Activated T-helper 9 cell treated with anti-CD3 and anti-CD28 coated beads, Interleukin-2, amount 50 U/mL, for 16 hours (primary cell): ENCODE measurements around the gene DRC7.
A peak's percentile ranks its signal among the peaks of the same experiment; 100 is the strongest.
"Not testable (repeated sequence)": the region's sequence is repeated elsewhere in the genome, so short reads cannot be mapped to it uniquely, and the experiment has no call there.

ENCODE experiments used
- DNase-seq: peaks from one replicate; pipeline ENCODE4 v3.0.0-alpha.2; 2020; ENCODE audit warnings: low read depth

The DRC7 gene

DNA sequence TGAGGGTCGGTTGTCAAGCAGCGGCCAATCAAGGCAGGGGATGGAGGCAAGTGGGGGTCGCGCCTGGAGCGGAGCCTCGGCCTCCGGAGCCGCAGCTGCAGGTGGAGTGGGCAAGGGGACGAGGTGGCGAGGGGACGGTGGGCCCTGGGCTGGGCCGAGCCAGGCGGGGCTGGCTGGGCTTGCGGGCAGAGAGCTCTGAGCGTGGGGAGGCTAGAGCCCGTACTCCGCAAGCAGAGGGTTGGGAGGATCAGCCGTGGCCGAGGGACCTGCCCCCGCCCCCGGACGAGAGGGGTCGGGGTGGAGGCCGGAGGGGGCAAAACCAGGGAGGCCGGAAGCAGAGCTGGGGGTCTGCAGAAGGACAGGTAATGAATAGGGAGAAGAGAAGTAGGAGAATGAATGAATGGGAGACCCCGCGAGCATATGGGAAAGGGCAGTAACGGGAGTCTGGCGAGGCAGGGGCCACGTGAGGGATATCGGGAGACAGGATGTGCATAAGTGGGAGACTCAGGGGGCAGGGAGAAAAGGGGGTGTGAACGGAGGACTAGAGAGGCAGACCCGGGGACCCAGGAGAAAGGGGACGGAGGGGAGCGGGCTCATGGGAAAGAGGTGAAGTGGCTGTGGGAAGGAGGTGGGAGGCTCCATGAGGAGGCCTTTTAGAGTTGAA lies 41.3 kb downstream of the DRC7 start, which contains the start of gene KATNB1:
TSS of gene KATNB1 (plus strand) at position 16 of the 664 bp plus-strand sequence. CDS start 1,474 bp downstream, outside the sequence.
- no peak for DNase-seq

DNA sequence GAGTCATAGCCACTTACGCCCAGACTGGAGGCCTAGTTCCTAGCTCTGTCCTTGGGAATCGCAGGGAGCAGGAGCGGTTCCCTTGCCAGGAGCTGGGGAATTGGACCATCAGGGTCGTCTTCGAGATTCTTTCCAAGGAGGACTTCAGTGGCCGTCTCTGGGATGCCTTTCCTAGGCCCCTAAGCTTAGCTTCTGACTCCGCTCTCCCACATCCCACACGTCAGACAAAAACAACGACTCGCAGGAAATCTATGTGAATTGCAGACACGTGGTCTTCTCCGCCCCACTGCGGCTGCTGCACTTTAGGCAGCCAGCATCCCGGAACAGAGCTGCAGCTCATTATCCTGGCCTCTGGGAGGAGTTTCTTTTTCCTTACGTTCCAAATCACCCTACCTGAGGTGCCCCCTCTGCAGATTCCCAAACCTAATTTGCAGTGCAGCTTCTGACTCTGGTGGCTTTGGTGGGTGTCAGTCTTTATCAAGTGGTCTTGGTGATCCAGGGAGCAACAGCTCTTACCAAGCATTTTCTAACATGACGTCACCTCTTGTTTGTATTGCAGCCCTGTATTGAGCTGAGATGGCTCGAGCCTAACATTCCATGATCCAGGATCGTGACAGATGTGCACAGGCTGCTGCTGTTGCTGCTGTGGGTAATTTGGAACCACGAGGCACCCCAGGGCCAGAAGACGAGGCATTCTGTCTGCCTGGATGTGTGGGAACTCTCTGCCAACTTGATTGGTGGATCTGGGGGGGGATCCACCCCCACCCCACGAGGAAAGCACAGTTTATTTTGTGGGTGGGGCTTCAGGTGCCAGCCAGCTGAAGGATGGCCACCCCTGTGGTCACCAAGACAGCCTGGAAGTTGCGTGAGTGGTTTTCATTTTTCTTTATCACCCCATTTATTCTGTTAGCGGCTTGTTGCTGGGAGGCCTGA lies 42.1 kb downstream of the DRC7 start:
- DNase-seq, result peak; percentile 25

DNA sequence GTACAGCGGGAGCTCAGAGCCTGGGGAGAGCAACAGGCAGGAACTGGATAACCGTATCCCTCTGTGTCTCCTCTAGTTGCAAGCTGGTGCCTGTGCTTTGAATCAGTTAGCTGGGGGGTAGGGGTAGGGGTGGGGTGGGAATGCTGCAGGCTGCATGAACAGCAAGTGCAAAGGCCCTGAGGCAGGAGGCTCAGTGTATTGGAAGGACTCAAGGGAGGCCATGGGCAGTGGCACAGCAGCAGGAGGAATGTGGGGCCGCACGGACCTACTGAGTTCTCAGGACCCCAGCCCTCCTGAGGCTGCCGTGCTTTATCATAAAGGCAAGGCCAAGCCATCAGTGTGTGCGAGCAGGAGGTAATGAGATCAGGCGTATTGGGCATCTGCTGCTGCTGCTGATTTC lies 44.2 kb downstream of the DRC7 start:
- DNase-seq, result no peak

DNA sequence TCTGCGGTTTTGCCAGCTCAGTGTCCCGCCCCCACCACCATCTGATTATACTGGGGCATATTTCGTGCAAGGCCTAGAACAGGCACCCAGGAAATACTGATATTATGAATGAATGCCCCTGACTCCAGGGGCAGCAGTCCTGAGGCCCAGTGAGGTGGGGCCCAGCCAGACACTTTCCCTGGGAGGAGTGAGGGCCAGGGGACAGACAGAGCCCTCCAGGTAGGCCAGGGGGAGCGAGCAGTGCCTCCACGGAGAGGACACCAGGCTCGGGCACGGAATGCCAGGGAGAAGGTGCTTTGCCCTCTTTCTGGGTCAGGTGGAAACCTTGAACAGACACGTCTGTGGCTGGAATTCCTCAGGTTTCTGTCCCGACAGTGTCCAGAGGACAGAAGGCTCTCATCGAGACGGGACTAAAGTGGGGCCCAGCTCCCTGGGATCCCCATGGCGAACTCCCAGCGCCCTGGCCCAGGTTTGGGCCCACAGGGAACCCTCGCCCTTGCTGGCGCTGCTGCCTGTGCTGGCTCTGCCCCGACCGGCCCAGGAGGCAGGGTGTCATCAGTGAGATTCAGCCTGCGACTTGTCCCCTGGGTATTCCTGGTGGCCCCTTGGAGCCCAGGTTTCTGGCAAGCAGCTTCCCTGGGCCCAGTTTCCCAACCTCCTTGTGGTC lies 45.3 kb downstream of the DRC7 start:
- no peak for DNase-seq

DNA sequence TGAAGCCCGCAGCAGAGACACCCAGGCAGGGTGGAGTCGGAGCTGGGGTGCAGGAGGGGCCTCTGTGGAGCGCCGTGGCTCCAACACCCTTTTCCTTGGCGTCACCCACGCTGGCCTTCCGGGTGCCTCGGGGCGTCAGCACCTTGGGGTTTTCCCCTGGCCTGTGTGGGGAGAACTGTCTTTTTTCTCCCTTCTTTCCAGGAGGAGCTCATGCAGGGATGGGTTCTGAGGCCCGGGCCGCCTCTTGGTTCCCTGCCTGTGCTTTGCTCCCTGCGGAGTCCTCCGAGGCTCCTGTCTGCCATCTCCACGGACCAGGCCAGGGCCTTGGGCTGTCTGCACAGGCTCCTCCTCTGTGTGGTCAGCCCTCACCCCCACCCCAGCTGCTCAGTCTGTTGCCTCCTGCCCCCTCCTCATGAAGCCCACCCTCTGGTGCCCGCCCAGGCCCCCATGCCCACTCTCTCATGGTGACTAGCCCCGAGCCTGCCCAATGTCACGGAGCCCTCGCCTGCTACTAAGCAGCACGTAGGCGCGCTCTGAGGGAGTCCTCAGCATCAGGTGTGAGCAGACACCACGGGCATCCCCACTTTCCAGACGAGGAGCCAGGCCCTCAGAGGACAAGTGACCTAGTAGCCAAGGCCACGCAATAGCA lies 45.9 kb downstream of the DRC7 start:
- no peak for DNase-seq

DNA sequence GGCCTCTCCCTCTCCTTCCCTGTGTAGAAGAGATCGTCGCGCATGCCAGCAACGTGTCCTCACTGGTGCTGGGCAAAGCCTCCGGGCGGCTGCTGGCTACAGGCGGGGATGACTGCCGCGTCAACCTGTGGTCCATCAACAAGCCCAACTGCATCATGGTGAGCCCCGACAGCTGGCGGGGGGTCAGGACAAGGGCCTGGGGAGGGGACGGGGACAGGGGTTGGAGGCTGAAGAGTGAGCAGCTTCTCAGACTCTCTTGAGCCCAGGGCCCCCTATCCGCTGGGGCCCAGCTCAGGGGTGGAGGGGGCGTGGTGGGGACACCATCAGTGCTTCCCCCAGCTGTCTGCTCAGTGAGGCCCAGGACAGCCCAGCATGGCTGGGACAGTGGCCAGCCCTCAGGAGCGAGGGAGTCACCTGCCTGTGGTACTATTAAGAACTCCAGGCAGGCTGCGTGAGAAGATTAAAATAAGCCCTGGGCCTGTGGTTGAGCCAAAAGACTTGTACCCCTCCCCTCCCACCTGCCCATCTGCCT lies 47.1 kb downstream of the DRC7 start:
- no peak for DNase-seq

DNA sequence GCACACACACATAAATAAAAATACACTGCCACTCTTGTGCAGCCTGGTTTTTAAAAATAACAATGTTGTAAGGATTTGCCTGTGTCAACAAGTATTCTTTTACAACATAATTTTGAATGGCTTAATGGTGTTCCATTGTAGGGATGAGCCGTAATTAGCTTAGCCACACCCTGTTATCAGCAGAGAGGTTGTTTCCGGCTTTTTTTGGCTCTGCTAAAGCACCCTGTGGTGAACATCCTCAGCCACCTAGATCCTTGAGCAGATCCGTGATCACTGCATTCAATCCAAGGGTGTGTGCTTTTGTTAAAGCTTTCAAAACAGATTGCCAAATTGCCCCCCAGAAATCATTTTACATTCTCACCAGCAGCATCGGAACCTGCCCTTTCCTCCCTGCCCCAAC lies 47.9 kb downstream of the DRC7 start:
- no peak for DNase-seq

DNA sequence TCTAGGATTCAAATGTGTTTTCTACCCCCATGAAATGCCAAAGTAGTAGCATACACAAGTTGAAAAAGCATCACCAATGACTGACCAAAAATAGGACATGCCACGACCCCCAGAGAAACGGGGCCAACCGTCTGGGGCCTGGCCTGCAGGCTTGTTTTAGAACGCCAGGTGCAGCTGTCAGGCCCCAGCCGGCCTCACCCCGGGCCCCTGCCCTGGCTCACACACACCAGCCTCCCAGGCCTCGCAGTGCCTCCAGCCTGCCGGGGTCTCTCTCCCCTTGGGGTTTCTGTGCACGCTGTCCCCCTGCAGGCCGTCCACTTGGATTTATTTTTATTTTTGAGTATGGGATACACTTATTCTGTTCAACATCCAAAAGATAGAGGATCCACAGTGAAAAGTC lies 48.9 kb downstream of the DRC7 start:
- no peak for DNase-seq

DNA sequence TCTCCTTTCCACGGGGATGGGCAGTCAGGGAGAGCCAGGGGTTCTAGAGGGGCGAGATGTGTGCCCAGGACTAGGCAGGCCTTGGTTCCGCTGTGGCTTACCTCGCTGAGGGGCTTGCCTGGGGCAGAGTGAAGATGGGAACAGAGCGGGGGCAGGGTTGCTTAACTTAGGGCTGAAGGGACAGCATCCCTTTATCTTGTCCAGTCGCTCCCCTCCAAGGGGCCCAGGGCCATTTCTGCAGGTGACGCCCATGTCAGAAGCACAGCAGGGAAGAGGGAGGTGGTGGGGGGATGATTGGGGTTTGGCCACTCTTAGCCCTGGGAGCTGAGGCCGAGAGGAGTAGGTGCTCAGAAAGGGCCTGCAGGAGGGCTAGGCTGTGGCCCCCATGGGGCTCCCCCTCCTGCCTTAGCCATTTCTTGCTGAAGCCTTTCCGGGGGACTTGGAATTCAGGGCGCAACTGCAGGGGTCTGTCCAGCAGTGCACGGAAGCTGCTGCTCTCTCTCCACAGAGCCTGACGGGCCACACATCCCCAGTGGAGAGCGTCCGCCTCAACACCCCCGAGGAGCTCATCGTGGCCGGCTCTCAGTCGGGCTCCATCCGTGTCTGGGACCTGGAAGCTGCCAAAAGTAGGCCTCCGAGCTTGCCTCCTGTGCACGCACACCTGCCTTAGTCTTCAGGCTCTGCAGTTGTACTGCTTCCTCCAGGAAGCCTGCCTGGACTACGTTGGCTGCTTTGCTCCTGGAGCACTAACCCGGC lies 49.5 kb downstream of the DRC7 start:
- no peak for DNase-seq

DNA sequence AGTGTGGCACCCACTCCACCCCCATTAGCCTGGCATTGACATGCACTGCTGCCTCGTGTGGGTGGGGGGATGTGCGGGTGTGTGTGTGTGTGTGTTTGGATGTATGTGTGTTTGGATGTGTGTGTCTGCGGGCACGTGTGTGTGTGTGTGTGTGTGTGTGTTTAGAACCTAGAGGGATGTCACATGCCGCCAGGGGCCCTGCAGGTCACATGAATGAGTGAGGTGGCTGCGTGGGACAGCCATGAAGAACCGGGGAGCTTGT lies 50.0 kb downstream of the DRC7 start:
- no peak for DNase-seq

DNA sequence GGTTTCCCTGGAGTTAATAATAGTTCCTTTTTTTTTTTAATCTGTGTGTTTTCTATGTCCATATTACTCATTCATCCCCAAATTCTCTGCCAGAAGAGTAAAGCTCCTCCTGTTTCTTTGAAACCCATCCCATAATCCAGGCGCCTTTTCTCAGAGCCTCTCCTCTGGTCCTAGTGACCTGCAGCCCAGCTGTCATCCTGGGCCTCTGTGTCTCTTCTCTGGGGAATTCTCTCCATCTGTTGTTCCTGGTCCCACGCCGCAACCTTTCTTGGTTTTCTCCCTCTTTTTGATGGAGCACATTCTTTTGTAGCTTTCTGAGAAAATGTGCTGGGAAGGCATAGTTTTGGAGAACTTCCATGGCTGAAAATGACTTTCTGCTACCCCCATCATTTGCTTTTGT lies 51.2 kb downstream of the DRC7 start:
- DNase-seq, result no peak

DNA sequence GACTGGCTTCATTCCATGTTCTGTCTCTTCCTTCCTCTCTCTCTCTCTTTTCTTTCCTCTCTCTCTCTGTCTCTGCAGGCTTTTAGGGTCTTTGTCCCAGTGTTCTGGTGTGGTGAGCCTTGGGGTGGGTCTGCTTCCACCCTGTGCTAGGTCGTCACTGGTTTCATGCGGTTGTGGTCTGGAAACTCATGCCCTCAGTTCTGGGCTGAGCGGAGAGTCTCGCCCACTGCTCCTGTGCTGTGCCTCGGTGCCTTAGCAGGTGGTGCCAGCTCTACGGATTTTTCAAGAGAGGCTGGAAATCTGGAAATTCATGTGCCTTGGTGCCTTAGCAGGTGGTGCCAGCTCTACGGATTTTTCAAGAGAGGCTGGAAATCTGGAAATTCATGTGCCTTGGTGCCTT lies 51.7 kb downstream of the DRC7 start:
- not testable (repeated sequence) for DNase-seq

DNA sequence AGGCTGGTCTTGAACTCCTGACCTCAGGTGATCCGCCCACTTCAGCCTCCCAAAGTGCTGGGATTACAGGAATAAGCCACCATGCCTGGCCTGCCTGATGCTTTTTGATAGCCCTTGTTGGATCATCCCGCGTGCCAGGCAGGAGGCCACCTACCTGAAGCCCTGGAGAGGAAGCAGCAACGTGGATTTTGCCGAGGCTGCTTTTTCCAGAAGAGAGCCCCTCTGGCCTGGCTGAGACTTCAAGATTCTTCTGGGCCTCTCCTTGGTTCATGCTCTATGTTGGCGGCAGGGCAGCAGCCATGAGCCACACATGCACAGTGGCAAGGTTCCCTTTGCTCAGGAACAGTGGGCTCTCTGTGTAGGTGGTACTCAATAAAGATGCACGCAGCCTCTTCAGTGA lies 52.5 kb downstream of the DRC7 start:
- no peak for DNase-seq

DNA sequence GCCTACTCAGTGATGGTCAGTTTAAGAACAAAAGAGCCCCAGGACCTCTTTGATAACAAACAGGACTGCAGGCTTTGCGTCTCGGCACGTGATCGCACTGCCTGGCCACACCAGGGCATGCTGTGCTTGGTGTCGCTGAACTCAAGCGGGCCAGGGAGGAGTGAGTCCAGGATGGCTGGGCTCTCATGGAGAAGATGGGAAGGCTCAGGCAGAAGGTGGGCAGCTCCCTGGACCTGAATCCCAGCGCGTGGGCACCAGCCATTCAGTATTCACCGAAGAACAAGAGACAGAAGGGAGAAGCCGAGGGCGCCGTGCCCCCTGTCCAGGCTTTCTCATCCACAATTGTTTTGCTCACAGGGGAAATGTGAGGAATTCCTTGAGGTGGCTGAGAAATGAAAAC lies 52.9 kb downstream of the DRC7 start:
- no peak for DNase-seq

DNA sequence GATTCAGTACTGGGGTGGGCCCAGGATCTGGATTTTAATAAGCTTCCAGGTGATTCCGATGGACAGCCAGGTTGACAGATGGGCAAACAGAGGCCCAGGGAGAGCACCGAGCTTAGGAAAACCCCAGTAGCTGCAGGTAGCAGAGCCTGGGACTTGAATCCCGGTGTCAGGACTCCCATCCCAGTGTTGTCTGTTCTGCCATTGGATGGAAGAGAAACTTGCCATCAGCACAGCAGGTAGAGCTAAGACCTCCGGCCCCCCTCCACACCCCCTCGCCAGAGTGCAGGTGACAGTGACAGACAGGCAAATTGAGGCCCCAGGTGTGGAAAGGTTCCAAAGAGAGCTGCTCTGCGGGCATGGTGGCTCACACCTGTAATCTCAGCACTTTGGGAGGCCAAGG lies 53.4 kb downstream of the DRC7 start:
- no peak for DNase-seq

DNA sequence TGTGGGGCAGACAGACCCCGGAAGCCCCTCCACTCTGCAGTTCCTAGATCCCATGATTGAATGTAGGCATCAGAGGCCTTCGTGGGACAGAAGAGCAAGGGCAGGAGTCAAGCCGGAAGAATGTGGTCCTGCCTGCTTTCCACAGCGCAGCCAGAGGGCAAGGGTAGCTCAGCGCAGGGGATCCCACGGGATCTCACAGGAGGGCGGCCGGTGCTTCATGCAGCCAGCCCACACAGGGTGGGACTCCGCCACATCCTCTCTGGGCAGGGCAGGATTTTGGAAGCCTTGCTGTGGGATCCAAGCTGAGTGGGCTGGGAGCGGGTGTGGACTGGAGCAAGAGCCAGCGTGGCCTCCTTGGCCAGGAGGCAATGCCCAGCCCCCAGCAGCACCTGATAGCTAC lies 54.0 kb downstream of the DRC7 start:
- DNase-seq, result no peak

DNA sequence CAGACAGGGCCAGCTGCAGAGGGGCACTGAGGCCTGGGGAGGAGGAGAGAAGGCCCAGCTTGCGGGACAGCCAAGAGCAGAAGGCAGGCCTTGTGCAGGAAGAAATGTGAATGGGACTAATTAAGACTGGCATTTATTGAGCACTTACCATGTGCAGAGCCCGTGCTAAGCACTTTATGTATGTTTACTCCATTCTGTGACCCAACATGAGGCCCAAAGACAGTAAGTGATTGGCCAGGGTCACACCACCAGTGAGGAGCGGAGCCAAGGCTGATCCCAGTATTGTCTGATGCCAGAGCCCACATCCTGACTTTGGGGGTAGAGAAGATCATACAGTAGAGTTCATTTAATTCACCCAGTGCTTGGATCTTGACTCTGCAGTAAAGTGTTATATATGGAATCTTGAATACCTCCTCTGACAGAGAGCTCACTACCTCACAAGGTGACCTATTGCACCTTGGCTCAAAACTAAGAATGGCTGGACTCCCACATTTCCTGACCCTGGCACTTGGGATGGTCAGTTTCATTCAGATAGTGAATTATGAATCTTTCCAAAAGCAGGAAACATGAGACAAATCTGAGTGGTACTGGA lies 54.6 kb downstream of the DRC7 start:
- DNase-seq, result no peak

DNA sequence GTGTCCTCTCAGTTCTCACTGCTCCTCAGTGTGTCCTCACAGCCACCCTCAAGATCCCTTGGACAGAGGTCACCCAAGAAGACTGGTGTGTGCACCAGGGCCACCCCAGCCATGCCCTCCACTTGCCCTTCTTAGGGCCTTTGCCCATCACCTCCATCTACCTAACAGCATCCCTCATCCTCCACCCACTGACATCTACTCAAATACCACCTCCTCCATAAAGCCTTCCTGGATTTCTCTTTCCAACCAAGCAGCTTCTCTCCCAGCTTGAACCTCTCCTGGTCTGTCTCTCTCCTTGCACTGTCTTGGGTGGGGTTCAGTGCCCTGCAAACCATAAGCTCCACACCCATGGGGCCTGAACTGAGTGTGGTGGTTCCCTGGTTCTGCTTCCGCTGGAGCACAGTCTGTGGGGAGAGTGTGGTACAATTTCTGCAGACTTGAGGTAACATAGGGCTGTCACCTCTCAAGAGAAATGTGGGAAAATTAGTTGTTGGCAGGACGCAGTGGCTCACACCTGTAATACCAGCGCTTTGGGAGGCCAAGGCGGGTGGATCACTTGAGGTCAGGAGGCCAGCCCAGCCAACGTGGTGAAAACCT lies 55.3 kb downstream of the DRC7 start:
- no peak for DNase-seq

DNA sequence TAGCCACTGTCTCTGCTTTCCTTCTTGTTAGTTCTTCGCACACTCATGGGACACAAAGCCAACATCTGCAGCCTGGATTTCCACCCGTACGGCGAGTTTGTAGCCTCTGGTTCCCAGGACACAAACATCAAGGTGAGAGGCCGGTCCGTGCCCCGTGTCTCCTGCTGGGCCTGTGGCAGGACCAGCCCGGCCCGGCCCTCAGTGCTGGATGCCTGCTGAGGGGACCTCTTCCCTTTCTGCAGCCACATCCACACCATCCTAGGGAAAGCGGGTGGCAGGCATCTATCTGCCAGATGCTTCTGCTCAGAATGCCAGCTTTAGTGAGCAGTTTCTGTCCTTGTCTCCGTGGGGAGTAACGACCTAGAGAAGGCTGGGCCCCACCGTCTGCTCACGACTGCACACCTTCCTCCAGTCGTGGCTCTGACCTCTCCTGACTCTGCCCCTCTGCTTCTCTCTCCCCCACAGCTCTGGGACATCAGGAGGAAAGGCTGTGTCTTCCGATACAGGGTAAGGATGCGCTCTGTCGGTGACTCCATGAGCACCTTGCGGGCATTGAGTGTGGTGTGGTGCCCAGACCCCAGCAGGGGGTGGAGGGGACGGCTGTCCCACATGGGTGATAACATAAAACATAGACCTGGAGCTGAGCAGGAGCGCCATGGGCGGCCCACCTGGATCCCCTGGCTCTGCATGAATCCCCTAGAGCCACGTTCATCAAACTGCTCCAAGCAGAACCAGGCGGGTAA lies 56.4 kb downstream of the DRC7 start:
- DNase-seq, result no peak

DNA sequence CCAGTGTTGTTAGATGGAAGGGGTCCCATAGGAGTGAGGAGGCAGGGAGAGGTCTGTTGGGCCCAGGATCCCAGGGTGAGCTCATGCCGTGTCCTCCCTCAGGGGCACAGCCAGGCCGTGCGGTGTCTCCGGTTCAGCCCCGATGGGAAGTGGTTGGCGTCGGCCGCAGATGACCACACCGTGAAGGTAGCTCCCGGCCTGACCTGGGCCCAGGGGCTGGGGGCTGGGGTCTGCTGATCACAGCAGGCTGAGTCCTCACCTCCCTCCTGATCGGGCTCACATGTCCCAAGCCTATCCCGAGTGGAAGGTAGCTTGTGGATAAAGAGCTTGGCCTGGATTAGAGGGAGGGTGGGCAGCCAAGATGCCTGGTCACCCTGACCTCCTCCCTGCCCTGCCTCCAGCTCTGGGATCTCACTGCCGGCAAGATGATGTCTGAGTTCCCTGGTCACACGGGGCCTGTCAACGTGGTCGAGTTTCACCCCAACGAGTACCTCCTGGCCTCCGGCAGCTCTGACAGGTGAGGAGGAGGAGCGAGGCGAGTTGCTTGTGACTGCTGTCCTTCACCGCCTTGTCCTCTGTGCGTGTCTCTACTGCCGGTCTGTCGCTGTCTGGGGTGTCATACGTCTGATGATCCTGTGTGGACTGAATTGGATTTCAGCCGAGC lies 57.1 kb downstream of the DRC7 start:
- no peak for DNase-seq
